CD14-positive monocyte (primary cell): ENCODE measurements around the gene MAP3K20. TPM values are rescaled to one million over a fixed set of nuclear protein-coding genes. Genes with fewer than 3 reads are reported as not detected.

ENCODE experiments used
- DNase-seq, 3 donors: peaks; one replicate each; pipeline ENCODE4 v3.0.0-alpha.2; 2011 to 2022
- H2AFZ ChIP-seq: 2 replicates; pipeline ENCODE4 v1.6.0; 2012; ENCODE audit warnings: mild to moderate bottlenecking, low read depth, low read length, inconsistent platforms; ENCODE audit not compliant: insufficient read depth, poor library complexity, severe bottlenecking
- H3K27ac ChIP-seq, 2 donors: 1 replicate in 1 of 2; 2 replicates in 1 of 2; pipeline ENCODE4 v1.5.1; 2012 to 2013; ENCODE audit warnings: low read length in 2 of 2, control low read depth in 1 of 2, inconsistent platforms in 1 of 2, low read depth in 1 of 2, mild to moderate bottlenecking in 1 of 2
- H3K27me3 ChIP-seq, 2 donors: one replicate each; pipeline versions ENCODE4 v1.6.0 to v1.6.1; 2011 to 2013; ENCODE audit warnings: low read length in 2 of 2; ENCODE audit not compliant: control insufficient read depth in 2 of 2, insufficient read depth in 2 of 2
- H3K36me3 ChIP-seq, 2 donors: replicated peaks in 1 of 2; 1 replicate in 1 of 2; 2 replicates in 1 of 2; pipeline versions ENCODE4 v1.5.1 to v1.6.1; 2012 to 2013; ENCODE audit warnings: low read length in 2 of 2, control low read depth in 1 of 2, inconsistent platforms in 1 of 2, mild to moderate bottlenecking in 1 of 2; ENCODE audit not compliant: insufficient read depth in 2 of 2, control insufficient read depth in 1 of 2
- H3K4me1 ChIP-seq, 2 donors: 1 replicate in 1 of 2; 2 replicates in 1 of 2; pipeline versions ENCODE4 v1.5.1 to v1.6.1; 2012 to 2013; ENCODE audit warnings: low read length in 2 of 2, control low read depth in 1 of 2, inconsistent platforms in 1 of 2, mild to moderate bottlenecking in 1 of 2, moderate library complexity in 1 of 2; ENCODE audit not compliant: insufficient read depth in 2 of 2, control insufficient read depth in 1 of 2
- H3K4me2 ChIP-seq: replicated peaks from 2 replicates; pipeline ENCODE3; 2012; ENCODE audit warnings: low read length, moderate library complexity, mild to moderate bottlenecking; ENCODE audit not compliant: poor library complexity, severe bottlenecking; ENCODE audit errors: extremely low read depth
- H3K4me3 ChIP-seq, 3 experiments: fragments of 200-600 bp in 1 of 3; sonication (generic) in 1 of 3; replicated peaks in 1 of 3; 1 replicate in 2 of 3; 2 replicates in 1 of 3; pipeline ENCODE4 v1.5.1; 2011 to 2013; ENCODE audit warnings: low read length in 3 of 3, mild to moderate bottlenecking in 3 of 3, control low read depth in 2 of 3, low read depth in 2 of 3, inconsistent platforms in 1 of 3, moderate library complexity in 1 of 3
- H3K79me2 ChIP-seq: 2 replicates; pipeline ENCODE4 v1.6.0; 2012; ENCODE audit warnings: mild to moderate bottlenecking, control low read depth, inconsistent platforms, low read length, moderate library complexity; ENCODE audit not compliant: insufficient read depth
- H3K9ac ChIP-seq: 2 replicates; pipeline ENCODE4 v1.6.0; 2017; ENCODE audit warnings: low read length, mild to moderate bottlenecking; ENCODE audit not compliant: insufficient read depth, poor library complexity, severe bottlenecking
- H3K9me3 ChIP-seq, 2 donors: replicated peaks in 1 of 2; 1 replicate in 1 of 2; 2 replicates in 1 of 2; pipeline versions ENCODE4 v1.5.1 to v1.6.1; 2012 to 2013; ENCODE audit warnings: low read length in 2 of 2, control low read depth in 1 of 2; ENCODE audit not compliant: control insufficient read depth in 1 of 2, insufficient read depth in 1 of 2
- H4K20me1 ChIP-seq: 2 replicates; pipeline ENCODE4 v1.6.0; 2012; ENCODE audit warnings: mild to moderate bottlenecking, low read length, control low read depth, moderate library complexity; ENCODE audit not compliant: insufficient read depth
- H3K27ac Mint-ChIP-seq, 7 donors: one replicate each; pipeline ENCODE4 v1.8.0; 2020; ENCODE audit warnings: mild to moderate bottlenecking in 7 of 7, mixed read lengths in 7 of 7, moderate library complexity in 6 of 7, inconsistent platforms in 2 of 7
- H3K27me3 Mint-ChIP-seq, 3 donors: one replicate each; pipeline ENCODE4 v1.8.0; 2021 to 2022; ENCODE audit warnings: low read depth in 3 of 3, mild to moderate bottlenecking in 3 of 3, mixed read lengths in 3 of 3, moderate library complexity in 3 of 3, inconsistent platforms in 1 of 3
- H3K36me3 Mint-ChIP-seq, 2 donors: one replicate each; pipeline ENCODE4 v1.8.0; 2020; ENCODE audit warnings: mixed read lengths in 2 of 2, inconsistent platforms in 1 of 2, mild to moderate bottlenecking in 1 of 2
- H3K4me1 Mint-ChIP-seq: one replicate; pipeline ENCODE4 v1.8.0; 2020; ENCODE audit warnings: mild to moderate bottlenecking, mixed read lengths
- H3K4me3 Mint-ChIP-seq, 2 donors: one replicate each; pipeline ENCODE4 v1.8.0; 2020; ENCODE audit warnings: mild to moderate bottlenecking in 2 of 2, mixed read lengths in 2 of 2, moderate library complexity in 1 of 2
- H3K9me3 Mint-ChIP-seq, 7 donors: one replicate each; pipeline ENCODE4 v1.8.0; 2020 to 2022; ENCODE audit warnings: mixed read lengths in 7 of 7, mild to moderate bottlenecking in 6 of 7, moderate library complexity in 6 of 7, inconsistent platforms in 2 of 7
- CTCF ChIP-seq: fragments of 200-600 bp; IDR thresholded peaks from one replicate; pipeline ENCODE4 v1.8.0; 2022; ENCODE audit warnings: antibody characterized with exemption, mild to moderate bottlenecking
- WGBS: methylation state at CpG from one replicate; pipeline ENCODE4 v1.1.5; 2013; ENCODE audit warnings: missing lambda C conversion rate; ENCODE audit not compliant: insufficient coverage; 5-methylcytosine and 5-hydroxymethylcytosine counted together
- intact Hi-C, 2 donors: fragments of 100-400 bp; cut with micrococcal nuclease; formaldehyde crosslinking; loops; one replicate each; pipeline versions ENCODE4 v1.15.0 to v1.15.1; 2023
- polyA plus RNA-seq, 3 donors: library from polyadenylated mRNA; depleted of rRNA in 1 of 3; unstranded in 2 of 3; stranded (reverse) in 1 of 3; fragments of 300-500 nt in 2 of 3; fragments of >200 nt in 1 of 3; fragmentation: Illumina TruSeq in 2 of 3; gene quantifications; 1 replicate in 2 of 3; 2 replicates in 1 of 3; pipeline ENCODE4 v1.2.3, GENCODE V29; 2012 to 2021

Gene MAP3K20
- polyA plus RNA-seq, 3 donors, result 14.3 to 30.7 (median 21.6) TPM

GRCh38 chr2:173184031-173185004, 108.7 kb downstream of the MAP3K20 start:
- WGBS, result 88% methylated on average over 7 of the region's 11 CpGs

GRCh38 chr2:173185437-173185836, 109.8 kb downstream of the MAP3K20 start:
- Mint-ChIP-seq H3K36me3 (peaks cover 33 to 46% of the 10 kb centered on the region in 2 donors), H3K4me3 (no peak overlapping the region), H3K27me3 (no peaks in the 10 kb centered on the region), H3K4me1 (peaks cover 8% of the 10 kb centered on the region), H3K9me3 (peaks cover 0 to 3% (median 0%) of the 10 kb centered on the region in 7 donors), H3K27ac (no peak overlapping the region)
- no peak for TF ChIP-seq CTCF
- H3K4me3 ChIP-seq, result no peak overlapping the region
- no peaks in the 10 kb centered on the region for H3K79me2 ChIP-seq
- DNase-seq, result no peak
- H3K9ac ChIP-seq, result no peak overlapping the region
- H3K9me3 ChIP-seq, result no peaks in the 10 kb centered on the region
- intact Hi-C loops, result no loop called here
- H3K4me1 ChIP-seq, result no peaks in the 10 kb centered on the region
- H3K36me3 ChIP-seq, result peaks cover 20 to 49% of the 10 kb centered on the region in 2 donors
- no peak overlapping the region for H3K27ac ChIP-seq
- no peak overlapping the region for H2AFZ ChIP-seq
- H4K20me1 ChIP-seq, result no peaks in the 10 kb centered on the region
- no peaks in the 10 kb centered on the region for H3K27me3 ChIP-seq
- H3K4me2 ChIP-seq, result no peak overlapping the region

More at GRCh38 chr2:173184031-173185004, 108.7 kb downstream of the MAP3K20 start:
- Histone ChIP-seq H3K4me2 (no peak overlapping the region), H3K4me1 (no peaks in the 10 kb centered on the region), H2AFZ (no peak overlapping the region), H3K9me3 (no peaks in the 10 kb centered on the region), H3K79me2 (no peaks in the 10 kb centered on the region), H3K27ac (no peak overlapping the region), H3K4me3 (no peak overlapping the region), H4K20me1 (no peaks in the 10 kb centered on the region), H3K9ac (no peak overlapping the region), H3K36me3 (peaks cover 15 to 38% of the 10 kb centered on the region in 2 donors), H3K27me3 (no peaks in the 10 kb centered on the region)
- Mint-ChIP-seq H3K27me3 (no peaks in the 10 kb centered on the region), H3K9me3 (peaks cover 0 to 3% (median 0%) of the 10 kb centered on the region in 7 donors), H3K36me3 (peaks cover 25 to 34% of the 10 kb centered on the region in 2 donors), H3K4me1 (peaks cover 8% of the 10 kb centered on the region), H3K27ac (peak overlapping the region in 1 of 7 donors; percentile 63), H3K4me3 (no peak overlapping the region)
- no peak for TF ChIP-seq CTCF
- DNase-seq, result peak in 1 of 3 donors; percentile 11
- intact Hi-C loops, result no loop called here
